Kidney glomerular epithelial cell (primary cell): Measurements from ENCODE around the gene TPRN.

ENCODE experiments used
- DNase-seq: peaks from one replicate; lab custom pipeline; 2025; lab: John Stamatoyannopoulos, UW

TPRN gene

GRCh38 chr9:137161558-137162486 is 38.7 kb downstream of the TPRN start:
- DNase-seq = no peak

- no peak for DNase-seq
These were observed 39.6 kb downstream of the TPRN start for GRCh38 chr9:137160716-137161557.

GRCh38 chr9:137160054-137160425 is 40.5 kb downstream of the TPRN start:
- no peak for DNase-seq

DNA sequence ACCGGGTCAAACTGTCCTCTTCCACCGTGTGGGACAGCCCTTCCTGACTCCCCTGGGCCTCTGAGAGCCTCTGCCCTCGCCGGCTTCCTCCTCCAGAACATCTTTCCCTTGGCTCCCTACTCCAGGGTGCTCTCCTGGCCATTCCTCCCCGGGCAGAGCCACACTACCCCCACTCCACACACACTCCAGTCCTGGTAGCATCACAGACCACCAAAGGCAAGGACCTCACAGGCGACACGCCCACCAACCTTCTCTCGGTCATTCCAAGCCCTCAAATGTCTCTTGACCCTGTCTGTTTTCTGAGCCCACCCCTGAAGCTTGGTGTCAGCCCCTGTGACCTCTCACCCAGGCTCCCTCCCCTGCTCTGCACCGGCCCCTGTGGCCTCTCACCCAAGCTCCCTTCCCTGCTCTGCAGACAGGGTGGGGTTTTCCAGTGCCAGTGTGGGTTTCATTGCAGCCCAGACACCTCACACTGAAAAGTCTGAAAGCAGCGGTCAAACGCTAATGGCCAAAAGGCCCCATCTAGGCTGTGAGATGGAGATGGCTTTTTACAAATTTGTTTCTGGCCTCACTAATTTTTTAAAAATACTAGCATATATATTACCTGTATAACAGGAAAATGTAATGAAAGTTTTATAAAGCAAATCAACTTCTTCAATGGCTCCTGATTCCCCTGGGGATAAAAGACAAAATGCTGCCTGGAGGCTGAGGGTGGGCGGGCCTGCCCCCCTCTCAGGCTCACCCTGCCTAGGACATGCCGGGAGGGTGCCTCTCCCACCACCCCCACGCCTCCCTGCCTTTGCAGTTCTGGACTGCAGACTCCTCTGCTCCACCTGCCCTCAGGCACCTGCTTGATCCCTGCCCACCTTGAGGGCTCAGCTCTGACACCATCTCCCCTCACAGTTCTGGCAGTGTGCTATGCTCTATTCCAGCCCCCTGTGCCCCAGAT is 41.2 kb downstream of the TPRN start:
- no peak for DNase-seq

- DNase-seq = no peak
These were observed 41.9 kb downstream of the TPRN start for GRCh38 chr9:137158625-137159024.

DNA sequence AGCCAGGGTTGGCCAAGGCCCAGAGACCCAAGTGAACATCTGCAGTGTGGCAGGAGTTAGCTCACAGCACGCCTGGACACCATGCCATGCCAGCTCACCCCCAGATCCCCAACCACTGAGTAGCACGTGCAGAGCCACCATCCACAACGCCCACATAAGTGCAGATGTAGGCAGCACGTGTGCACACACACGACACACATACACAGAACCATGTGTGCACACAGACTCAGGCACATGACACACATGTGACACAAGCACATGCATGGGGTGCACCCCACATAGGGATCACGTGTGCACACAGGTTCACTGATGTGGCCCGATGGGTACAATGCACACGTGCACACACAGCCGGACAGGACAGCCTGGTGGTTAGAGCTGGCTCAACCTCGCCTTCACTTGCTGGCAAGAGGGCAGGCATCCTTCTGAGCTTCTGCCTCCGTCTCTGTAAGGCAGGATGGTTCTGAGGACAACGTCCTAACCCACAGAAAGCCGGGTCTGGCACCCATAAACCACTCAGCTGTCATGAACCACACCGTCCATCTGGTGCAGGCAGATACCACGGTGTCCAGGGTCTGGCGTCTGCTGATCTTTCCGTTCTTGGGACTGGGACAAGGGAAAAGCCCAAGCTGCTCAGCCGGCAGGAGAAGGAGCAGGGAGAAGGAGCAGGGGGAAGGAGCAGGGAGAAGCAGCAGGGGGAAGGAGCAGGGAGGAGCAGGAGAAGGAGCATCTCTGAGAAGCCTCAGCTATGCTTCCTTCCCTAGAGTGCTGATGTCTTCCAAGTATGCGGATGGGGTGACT is 42.7 kb downstream of the TPRN start:
- DNase-seq = no peak

GRCh38 chr9:137156567-137157375 is 43.8 kb downstream of the TPRN start:
- DNase-seq = no peak

GRCh38 chr9:137152844-137153405 is 47.6 kb downstream of the TPRN start:
- no peak for DNase-seq

GRCh38 chr9:137150617-137151457 is 49.7 kb downstream of the TPRN start:
- DNase-seq = no peak

GRCh38 chr9:137149942-137150616 is 50.5 kb downstream of the TPRN start:
- no peak for DNase-seq

- DNase-seq = no peak
These were observed 51.2 kb downstream of the TPRN start for GRCh38 chr9:137149363-137149762.

- DNase-seq = no peak
These were observed 51.9 kb downstream of the TPRN start for GRCh38 chr9:137148661-137149060.

- no peak for DNase-seq
These were observed 52.3 kb downstream of the TPRN start for GRCh38 chr9:137148242-137148641.

- no peak for DNase-seq
These were observed 52.8 kb downstream of the TPRN start for GRCh38 chr9:137147793-137148160.

GRCh38 chr9:137147091-137147792 is 53.3 kb downstream of the TPRN start:
- no peak for DNase-seq

DNA sequence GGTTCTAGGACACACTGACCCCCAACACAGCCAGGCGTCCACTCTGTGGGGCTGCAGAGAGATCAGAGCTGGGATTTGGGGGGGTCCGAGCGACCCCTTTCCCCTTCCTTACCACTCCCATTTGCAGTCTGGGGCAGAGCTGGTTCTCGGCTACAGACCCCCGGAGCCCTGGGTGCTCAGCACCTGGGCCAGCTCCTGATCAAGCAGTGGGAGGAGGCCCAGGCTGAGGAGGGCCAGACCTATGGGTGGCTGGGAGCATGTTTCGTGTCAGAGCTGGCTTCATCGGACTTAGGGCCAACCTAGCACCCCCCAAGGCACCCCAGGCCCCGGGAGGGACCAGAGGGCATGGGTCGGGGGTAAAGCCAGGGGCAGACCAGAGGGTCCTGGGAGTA is 54.0 kb downstream of the TPRN start:
- DNase-seq = no peak

GRCh38 chr9:137145731-137146526 is 54.6 kb downstream of the TPRN start:
- no peak for DNase-seq
